ENCODE data around the gene CELF3.
"Not testable (repeated sequence)": the region's sequence is repeated elsewhere in the genome, so short reads cannot be mapped to it uniquely, and the experiment has no call there.

CELF3 gene

DNA sequence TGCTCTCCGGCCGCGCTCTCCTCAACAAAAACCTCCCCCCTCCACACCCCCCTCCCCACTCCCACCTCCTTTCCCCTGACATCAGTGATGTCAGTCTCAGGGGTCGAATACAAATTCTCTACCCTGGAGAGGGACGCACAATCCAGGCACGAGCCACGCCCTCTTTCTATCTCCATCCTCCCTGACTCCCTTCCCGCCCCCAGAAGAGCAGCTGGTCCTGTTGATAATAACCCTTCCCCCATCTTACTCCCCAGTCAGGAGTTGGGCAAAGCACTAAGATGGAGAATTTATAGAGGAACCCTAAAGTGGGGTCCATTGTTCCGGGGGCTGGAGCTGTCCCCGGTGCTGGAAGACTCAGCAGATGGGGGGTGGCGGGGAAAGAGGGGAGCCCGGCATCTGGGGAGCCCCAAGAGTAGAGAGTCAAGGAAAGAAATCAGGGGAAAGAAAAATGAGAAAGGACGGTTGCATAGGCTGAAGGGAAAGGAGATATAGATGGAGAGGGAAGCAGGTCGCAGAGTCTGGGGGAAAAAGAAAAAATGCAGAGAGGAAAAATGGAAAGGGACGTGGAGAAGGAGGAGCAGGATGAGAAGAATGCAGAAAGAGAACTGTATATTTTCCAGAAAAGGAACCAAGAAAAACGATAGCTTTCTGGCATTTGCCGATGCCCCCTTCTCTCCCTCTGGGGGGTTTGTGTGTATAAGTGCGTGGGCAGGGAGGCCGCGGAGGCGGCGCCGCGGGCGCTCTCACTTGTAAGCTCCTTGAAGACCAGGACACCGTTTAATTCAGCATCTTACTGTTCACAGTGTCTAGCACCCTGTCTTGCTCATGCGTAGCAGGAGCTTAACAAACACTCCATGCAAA is at the start of gene CELF3:
TSS of gene CELF3 (minus strand) at position 33 of the 861 bp plus-strand sequence. CDS start 783 bp downstream, outside the sequence.
- DNase-seq (ENCODE audit: extremely low read depth in 1 of 2, low read depth in 1 of 2): no peak

DNA sequence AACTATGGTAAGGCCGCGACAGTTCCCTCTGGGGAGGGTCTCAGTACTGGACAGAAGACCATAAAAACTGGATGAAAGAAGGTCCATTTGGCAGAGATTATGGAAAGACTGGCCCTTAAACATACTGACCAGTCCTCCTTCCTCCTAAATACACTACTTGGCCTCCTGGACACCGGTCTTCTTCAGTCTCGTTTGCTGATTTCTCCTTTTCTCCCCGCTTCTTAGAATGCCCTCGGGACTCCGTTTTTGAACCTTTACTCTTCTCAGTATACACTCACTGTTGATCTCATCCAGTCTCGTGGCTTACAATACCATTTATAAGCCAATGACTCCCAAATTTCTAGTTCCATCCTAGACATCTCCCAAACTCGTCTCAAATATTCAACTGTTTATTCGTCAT is 47.4 kb upstream of the CELF3 start:
- no peak for DNase-seq (ENCODE audit: extremely low read depth in 1 of 2, low read depth in 1 of 2)

DNA sequence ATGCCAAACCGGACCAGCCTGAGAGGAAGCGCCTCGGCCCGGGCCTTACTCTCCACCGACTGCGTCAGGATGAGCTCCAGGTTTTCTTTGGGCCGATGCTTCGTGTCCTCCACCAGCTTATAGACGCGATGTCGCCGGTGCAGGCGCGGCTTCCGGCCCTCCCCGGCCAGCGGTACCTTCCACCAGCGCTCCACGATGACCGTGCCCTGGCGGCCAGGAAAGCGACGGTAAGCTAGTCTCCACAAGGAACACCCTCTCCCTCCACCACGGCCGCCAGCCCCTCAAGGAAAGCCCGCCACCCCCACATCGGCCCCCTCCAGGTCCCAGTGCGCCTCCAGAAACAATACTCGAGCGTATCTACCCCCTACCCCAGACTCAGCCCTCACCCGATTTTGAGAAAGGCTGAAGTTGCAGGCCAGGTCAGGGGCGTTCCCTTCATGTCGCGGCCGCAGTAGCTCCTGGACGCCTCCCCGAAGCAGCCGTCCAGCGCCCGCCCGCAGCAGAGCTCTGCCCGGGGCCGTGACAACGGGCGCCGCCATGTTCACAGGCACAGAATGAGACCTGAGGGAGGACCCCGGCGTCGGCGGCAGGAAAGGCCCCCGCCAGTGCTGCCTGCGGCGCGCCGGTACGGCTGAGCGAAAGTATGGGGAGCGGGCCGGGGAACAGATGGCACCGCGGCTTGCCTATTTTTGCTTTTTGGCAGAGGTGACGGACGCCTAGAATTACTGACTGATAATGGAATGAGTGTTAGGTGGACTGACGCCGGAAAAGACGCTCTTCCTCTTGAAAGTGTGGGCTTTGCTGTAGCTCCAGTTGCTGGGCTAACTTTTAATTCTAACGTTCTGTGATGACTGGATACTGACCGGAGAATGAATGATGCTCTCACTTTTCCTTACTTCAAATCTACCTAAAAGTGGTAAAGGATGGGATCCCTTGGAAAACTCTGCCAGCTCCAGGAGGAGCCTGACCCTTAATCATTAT is 46.6 kb upstream of the CELF3 start, which contains the start of gene MRPL9:
TSS of gene MRPL9 (minus strand) at position 556 of the 981 bp plus-strand sequence. CDS start at position 539, 17 bp downstream.
- DNase-seq (ENCODE audit: extremely low read depth in 1 of 2, low read depth in 1 of 2): peak; percentile 72 to 83

DNA sequence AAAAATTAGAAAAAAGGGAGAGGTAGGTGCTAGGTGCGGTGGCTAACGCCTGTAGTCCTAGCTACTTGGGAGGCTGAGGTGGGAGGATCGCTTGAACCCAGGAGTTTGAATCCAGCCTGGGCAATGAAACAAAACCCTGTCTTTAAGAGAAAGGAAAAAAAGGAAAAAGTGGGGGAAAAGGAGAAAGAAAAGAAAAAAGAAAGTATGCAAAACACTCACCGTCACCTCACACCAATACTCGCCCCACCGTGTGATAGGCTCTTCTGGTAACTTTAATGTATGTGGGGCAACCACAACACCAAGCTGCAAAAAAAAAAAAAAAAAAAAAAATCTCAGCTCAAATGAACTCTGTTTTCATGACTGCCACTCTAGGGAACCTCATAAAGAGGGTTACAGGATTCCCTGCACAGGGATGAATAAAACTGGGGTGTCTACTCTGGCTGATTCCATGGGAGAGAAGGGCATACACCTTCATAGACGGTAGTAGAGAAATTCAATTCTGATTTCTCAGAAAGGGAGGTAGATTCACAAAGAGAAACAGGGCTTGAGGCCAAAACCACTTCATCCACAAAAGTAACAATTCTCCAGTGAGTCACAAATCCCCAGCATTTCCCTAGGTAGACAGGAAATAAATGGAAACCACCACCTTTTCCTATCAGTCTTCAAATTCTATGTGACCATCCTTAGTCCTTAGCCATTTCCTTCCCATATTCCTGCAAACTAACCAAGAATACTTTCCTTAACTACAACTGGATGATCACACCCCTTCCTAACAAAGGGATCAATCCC is 44.2 kb upstream of the CELF3 start:
- DNase-seq (ENCODE audit: extremely low read depth in 1 of 2, low read depth in 1 of 2): no peak

DNA sequence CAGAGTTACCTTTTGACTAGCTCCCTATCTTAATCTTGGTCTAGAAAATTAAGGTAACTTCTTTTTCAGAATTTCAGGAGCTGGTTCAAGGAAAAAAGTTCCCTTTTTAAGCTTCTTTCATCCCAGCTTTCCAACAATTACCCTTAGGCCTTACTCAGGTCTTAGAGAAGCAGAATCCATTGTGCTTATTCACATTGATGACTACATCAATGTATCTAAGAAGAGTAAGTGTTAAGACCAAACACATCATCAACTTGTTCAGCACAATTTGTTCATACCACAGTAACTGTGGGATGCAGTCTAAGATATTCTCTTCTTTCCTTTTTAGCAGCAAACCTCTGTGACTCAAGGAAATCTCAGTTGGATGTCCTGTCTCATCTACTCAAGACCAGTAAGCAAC is 42.6 kb upstream of the CELF3 start:
- DNase-seq (ENCODE audit: extremely low read depth in 1 of 2, low read depth in 1 of 2): no peak

DNA sequence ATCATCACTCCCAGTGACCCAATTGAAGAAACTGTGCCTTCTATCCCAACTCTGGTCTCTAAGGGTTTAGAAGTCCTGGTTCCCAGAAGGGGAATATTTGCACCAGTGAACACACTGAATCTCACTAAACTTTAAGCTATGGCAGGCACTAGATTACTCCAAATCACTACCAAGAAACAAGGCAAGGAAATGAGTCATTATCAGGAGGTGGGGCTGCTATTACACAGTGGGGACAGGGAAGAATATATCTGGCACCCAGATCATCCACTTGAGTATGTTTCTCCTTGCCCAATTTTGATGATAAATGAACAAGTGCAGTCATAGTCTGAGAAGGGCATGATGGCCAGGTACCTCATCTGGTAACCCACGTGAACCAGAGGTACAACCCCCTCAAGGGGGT is 39.7 kb upstream of the CELF3 start:
- no peak for DNase-seq (ENCODE audit: extremely low read depth in 1 of 2, low read depth in 1 of 2)

DNA sequence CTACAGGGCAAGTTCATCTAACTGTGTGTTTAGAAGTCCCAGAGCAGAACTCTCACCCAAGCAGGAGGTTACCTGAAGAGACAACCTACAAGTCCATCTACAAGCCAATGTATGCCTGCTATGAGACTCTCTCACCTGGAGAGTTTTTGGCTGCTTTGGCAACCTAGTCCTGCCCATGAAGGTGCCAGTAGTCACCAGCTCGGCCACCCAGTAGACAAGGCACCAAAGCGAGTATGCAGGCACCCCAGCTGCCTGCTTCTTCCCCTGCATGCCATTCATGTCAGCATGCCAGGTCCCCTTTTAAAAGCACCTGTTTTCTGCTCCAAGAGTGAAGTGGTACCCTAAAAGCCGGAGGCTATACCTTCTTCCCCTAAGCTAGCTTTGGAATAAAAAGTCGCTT is 24.9 kb upstream of the CELF3 start:
- no peak for DNase-seq (ENCODE audit: extremely low read depth in 1 of 2, low read depth in 1 of 2)

DNA sequence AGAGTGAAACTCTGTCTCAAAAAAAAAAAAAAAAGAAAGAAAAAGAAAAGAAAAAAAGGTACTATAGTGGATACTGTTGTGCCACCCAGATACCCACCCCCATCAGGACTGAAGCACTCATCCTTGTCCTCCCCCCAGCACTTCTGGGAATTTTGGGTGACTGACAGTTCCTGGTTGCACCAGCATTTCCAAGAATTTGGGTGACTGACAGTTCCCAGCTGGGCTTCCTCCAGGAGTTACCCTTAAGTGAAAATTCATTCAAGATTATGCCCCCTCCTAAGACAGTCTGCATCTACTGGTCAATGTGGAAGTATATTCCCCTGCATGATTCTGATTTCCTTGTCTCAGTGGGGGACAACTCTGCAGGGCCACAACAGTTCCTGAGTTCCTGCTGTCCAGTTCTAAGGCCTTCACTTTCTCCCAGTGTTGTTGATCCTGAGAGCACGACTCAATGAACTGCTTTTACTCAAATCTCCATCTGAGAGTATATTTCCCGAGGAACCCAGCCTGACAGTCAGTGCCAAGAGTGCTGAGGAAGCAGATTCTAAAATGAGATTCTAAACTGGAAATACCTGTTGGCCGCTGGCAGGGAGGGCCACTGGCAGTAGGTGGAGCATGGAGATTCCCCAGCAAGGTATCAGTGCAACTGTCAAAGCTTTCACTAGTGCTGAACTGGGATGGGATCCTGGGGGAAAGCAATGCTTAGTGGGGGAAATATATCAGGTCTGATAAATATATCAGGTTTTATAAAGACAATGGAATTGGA is 23.2 kb upstream of the CELF3 start:
- DNase-seq (ENCODE audit: extremely low read depth in 1 of 2, low read depth in 1 of 2): no peak

DNA sequence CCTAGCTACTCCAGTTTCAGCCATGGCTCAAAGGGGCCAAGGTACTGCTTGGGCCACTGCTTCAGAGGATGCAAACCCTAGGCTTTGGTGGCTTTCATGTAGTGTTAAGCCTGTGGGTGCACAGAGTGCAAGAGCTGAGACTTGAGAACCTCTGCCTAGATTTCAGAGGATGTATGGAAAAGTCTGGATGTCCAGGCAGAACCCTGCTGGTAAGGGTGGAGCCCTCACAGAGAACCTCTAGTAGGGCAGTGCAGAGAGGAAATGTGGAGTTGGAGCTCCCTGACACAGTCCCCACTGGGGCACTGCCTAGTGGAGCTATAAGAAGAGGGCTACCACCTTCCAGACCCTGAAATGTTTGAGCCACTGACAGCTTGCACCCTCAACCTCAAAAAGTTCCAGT is 20.9 kb upstream of the CELF3 start:
- no peak for DNase-seq (ENCODE audit: extremely low read depth in 1 of 2, low read depth in 1 of 2)

DNA sequence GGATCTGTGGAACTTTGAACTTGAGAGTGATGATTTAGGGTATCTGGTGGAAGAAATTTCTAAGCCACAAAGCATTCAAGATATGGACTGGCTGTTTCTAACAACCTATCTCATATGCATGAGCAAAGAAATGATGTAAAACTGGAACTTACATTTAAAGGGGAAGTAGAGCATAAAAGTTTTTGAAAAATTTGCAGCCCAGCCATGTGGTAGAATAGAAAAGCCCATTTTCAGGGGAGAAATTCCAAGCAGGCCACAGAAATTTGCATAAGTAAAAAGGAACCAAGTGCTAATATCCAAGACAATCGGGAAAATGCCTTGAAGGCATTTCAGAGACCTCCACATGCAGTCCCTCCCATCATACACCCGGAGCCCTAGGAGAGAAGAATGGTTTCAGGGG is 20.4 kb upstream of the CELF3 start:
- DNase-seq (ENCODE audit: extremely low read depth in 1 of 2, low read depth in 1 of 2): no peak

DNA sequence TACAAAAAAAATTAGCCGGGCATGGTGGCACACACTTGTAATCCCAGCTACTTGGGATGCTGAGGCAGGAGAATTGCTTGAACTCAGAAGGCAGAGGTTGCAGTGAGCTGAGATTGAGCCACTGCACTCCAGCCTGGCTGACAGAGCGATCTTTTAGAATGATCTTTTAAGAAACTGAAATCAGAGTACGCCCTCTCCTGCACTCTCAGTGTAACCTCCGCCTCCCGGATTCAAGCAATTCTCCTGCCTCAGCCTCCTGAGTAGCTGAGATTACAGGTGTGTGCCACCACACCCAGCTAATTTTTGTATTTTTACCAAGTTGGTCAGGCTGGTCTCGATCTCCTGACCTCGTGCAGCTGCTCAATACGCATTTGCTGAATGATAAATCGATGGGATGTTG is 17.4 kb upstream of the CELF3 start:
- DNase-seq (ENCODE audit: extremely low read depth in 1 of 2, low read depth in 1 of 2): not testable (repeated sequence)

DNA sequence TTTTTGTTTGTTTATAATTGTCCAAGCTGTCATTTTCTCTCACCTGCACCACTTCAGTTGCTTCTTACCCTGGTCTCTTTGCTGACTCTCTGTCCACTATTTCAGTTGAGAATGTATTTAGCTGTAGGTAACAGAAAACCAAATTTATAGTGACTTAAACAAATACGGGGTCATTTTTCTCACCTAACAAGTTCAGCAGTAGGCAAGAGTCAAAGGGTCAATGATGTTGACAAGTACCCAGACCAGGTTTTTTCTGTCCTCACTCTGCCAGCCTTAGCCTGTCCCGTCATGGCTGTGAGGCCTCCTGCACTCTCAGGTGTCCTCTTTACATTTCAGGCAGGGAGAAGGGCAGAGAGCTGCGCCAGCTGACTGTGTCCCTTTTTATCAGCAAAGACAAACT is 16.5 kb upstream of the CELF3 start:
- DNase-seq (ENCODE audit: extremely low read depth in 1 of 2, low read depth in 1 of 2): no peak

DNA sequence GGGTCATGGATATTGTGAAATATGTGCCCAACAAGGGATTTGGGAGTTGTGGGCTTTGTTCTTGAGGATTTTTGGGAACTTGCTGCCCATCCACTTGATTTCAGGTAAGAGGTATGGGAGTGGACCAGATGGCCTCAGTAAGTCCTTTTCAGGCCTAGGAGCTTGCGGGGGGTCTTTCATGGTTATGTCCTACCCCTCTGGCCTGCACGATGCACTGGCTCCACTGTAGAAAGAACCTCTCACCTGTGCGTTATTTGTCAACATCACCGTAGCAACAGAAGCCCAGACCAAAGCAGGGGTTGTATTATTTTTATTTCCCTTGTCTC is 13.3 kb upstream of the CELF3 start:
- no peak for DNase-seq (ENCODE audit: extremely low read depth in 1 of 2, low read depth in 1 of 2)

DNA sequence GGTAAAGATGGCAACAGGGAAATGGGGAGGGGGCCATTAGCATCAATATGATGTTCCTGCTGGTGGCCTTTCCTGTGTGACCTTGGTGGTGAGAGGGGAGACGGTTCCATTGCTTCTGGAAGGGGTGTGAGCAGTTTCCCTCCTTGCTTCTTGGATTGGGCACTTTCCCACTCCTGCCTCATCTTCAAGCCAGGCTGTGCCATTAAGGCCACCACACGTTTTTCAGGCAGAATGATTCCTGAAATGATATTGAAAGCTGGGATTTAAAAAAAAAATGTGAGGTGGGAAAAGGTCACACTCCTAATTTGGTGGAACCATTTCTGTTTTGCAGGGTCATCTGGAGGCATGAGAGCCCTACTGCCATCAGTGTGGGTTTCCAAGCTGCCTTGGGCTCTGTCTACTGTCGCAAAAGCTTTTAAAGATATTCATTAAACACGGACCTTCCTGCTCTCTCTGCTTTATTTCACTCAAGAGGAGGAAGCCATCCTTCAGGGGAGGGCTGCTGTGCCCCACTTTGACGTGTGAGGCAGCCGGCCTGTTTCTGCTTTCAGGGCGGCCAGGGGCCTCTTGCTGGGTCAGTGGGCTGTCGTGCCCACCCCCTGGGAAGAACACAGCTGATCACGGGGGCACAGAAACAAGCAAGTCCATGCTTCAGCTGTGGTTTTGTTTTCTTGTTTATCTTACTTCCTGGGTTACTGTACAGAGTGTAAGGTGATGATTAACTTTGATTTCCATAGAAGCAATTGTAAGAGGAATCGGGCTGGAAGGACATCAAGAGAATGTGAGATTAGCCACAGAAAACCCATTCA is 12.8 kb upstream of the CELF3 start:
- no peak for DNase-seq (ENCODE audit: extremely low read depth in 1 of 2, low read depth in 1 of 2)

DNA sequence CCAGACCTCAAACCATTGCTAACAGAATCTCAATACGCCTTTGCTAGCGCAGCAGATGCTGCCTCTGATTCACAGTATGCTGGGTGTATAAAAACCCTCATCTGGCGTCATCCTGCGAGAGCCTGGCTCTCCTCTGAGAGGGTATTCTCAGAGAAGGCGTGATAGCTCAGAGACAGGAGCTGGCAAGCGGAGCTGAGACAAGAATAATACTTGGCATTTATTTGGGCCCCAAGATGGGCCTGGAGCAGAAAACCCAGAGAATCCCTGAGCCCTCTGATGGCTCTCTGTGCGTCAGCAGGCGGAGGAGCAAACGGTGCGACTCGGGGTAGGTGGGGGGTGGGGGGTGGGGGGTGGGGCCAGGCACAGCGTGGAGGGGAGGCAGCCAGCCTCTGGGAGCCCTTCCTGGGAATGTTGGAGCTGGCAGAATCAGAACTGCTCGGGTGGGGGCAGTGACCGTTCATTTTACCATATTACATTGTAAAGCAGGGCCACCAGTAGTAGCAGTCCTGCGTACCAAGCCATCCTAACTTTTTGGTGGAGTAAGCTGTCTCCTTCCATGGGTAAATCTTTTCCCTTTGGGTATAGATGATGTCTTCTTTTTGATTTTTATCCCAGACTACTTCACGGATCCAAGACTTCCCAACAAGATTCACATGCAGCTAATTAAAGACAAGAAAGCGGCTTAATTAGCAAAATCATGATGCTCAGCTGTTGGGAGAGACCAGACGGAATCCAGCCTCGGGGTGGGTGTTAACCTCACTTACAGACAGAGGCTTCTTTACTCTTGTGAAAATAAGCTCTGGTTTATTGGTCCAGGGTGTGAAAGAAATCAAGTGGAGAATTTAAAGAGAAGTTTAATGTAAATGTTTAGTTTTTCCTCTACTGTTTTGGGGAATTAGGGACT is 11.8 kb upstream of the CELF3 start:
- no peak for DNase-seq (ENCODE audit: extremely low read depth in 1 of 2, low read depth in 1 of 2)

DNA sequence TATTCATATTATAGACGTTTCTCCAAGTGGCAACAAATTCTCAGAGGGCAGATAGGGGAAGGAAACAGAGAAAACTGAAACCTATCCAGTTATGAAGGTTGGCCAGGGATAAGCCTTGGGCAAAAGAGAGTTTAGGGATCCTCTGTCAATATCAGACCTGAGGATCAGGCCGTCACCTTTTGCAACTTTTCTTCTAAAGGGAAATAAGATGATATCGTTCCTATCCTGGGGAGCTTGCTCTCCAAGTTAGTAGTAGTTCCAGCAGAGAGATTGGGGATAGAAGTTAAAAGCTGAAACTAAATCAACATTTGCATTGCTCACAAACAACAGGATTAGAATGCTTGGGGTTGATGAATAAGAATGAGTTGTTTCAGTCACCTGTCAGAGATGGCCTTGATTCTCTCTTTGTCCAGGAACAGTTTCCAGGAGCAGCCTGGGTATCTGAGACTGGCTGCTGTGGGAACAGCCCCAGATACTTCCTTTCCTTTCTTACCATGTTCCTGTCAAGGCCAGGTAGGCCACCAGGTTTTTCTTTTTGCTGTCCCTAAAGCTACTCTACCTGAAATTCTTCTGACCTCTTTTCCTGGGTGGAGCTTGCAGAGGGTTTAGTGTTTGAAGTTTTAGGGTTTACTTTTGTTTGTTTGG is 7.2 kb upstream of the CELF3 start:
- DNase-seq (ENCODE audit: extremely low read depth in 1 of 2, low read depth in 1 of 2): no peak

DNA sequence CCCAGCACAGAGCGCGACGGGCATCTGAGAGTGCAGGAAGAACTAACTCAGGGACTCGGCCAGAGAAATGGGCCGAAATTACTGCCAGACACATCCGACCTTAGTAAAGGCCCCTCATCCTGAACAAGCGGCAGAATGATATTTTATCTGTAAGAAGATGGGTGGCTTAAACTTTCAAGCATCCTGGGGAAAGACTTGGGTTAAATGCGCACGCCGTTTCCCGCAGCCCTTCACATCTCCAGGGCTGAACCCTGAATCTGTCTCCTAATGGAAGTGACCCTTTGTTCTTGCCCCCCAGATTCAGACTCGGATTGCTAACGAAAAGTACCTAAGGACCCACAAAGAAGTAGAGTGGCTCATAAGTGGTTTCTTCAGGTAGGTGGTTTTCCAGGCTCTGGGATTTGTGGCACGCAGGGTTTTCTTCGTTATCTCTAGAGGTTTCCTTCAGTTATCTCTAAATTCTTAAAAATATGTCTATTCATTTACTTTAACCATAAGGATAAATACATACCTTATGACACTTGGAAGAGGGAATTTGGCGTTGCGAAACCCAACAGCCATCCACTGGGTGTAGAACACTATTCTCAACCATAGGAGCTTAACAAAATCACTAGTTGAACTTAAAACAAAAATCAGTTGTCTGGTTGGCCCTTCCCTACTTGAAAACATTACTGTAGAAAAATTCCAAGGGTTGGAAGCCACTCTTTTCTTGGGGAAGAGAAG is 5.3 kb upstream of the CELF3 start:
- no peak for DNase-seq (ENCODE audit: extremely low read depth in 1 of 2, low read depth in 1 of 2)
